GM21390 (cell line): Measurements from ENCODE around the gene KLHL36.
"Not testable (repeated sequence)": the region's sequence is repeated elsewhere in the genome, so short reads cannot be mapped to it uniquely, and the experiment has no call there.

Experiments used
- ATAC-seq: cut with Tn5 transposase; IDR thresholded peaks from one replicate; pipeline ENCODE4 v1.9.1; 2021; ENCODE audit not compliant: unreplicated experiment

KLHL36 gene

DNA sequence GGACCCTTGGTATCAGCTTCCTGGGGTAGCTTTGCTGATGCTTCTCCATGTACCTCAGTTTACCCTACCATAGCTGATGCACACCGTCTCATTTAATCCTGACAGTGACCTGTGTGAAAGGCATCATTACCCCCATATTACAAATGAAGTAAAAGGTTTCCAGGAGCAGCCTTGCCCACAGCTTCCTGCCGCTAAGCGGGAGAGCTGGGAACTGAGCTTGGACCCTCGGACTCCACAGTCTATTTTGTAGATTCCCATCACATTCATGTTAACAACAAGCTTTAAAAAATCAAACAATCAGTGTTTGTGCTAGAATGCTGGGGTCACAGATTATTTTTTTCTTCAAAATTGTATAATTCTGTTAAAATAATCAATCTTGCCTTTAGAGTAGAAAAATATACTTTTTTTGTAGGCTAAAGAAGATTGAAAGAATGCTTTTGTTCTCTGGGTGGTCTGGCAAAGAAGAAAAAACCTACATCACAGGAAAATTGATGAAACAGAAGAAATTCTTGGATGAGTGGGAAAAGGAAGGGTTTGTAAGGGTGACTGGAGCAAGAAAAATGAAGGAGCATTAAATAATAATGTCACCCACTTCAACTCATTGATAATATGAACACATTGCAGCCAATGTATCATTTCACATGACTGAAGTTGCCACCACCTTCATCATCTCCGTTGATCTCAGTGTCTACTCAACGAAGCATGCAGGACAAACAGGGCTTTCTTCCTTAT, 41.9 kb downstream of the KLHL36 start:
- no peak for ATAC-seq

DNA sequence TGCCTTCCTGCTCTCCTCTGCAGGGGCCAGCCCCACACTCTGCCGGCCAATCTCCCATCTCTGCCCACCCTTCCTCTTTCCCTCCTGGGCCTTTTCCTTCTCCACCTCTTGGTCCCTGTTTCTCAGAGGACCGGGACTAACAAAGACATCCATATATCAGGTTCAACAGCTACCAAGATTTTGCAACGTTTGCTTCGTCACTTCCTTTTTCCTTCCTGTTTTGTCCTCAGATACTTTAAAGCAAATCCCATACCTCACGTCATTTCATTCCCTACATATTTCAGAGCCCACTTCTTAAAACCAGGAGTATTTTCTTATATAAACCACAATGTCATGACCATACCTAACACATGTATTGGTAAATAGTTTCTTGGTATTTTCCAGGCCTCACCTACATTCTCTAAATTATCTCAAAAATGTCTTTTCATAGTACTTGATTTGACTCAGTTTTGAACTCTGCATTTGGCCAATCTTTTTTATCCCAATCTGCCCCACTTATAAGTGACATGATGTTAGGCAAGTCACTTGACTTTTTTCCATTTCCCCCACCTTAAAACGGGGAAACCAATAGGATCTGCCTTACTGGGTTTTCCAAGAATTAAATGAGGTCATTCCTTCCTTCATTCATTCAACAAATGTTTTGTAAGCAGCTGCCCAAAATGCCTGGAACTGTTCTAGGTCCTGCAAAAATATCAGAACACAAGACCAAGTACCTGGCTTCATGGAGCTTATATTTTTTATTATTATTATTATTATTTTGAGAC, 44.3 kb downstream of the KLHL36 start:
- no peak for ATAC-seq

DNA sequence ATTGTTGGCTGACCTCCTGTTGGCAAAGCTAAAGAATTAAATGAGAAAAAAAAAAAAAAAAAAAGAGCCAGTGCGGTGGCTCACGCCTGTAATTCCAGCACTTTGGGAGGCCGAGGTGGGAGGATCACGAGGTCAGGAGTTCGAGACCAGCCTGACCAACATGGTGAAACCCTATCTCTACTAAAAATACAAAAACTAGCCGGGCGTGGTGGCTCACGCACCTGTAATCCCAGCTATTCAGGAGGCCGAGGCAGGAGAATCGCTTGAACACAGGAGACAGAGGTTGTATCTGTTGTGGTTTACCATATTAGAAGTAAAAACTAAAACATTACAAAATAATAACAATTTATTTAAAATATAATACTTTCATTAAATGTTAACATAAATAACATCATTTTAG, 45.6 kb downstream of the KLHL36 start:
- ATAC-seq: not testable (repeated sequence)

DNA sequence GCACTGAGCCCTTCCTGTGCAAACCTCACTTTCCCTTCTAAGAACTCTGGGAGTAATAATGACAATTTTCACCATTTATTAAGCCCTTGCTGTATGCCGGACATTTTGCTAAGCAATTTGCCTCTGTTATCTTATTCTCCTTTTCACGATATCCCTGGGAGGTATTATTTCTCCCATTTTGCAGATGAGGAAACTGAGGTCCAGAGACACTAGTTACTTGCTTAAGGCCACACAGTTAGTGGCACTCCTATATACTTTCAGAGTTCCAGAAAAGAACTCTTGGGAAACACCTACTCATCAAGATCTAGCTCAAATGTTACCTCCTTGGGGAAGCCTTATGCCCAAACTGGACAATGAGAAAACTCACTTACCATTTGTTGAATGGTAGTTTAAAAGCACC, 46.7 kb downstream of the KLHL36 start:
- no peak for ATAC-seq

DNA sequence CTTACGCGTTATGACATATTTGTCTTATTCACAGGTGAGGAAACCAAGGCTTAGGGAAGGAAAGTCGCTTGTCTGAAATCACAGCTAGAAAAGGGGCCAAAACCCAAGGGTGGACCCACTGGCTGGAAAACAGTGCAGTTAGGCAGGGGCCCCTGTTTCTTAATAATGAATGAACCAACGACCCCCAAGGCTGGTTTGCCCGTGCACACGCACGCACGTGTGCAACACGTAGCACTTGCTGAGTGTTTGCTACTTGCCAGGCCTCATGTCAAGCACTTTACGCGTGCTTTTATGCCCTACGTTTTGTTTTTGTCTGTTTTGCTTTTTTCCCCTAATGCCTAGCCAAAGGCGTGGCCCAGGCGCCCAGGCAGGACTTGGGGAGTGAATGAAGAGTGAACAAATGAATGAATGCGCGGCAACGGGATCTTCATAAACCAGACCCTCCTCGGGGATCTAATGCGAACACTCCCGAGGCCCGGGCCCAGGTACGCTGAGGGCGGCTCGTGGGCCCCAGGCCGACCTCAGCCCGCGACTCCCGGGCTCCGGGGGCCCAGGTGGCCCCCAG, 50.9 kb downstream of the KLHL36 start:
- no peak for ATAC-seq

DNA sequence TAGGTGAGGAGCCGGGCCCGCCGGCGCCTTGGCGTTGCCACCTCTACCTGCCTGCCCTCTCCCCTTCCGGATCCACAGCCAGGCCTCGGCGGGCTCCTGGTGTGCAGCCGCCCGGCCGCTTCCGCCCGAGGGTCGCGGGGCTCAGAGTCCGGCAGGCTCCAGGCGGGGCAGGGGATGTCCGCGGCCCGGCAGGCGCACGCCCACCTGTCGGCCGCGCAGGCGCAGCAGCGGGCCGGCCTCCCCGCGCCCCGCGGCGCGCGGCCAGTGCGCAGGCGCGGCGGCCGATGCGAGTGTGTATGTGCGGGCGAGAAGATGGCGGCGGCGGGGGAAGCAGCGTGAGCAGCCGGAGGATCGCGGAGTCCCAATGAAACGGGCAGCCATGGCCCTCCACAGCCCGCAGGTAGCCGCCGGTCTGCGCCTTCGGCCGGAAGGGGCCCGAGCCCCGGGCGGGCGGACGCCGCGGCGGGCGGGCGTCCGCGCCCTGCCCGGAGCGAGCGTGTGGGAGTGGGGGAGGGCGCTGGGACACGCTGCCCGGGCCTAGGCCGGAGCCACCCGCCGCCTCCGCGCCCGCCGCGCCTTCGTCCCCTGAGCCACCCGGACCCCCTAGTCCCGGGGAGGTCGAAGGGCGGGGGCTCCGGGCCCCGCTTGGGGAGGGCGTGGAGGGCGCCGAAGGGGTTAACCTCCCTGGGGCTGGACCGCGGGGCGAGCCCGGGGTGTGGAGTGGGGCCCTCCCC, 51.6 kb downstream of the KLHL36 start, which contains the start of gene USP10:
TSS of gene USP10 (plus strand) at position 289 of the 734 bp plus-strand sequence. CDS start at position 380, 91 bp downstream.
- peak; percentile 68 for ATAC-seq

DNA sequence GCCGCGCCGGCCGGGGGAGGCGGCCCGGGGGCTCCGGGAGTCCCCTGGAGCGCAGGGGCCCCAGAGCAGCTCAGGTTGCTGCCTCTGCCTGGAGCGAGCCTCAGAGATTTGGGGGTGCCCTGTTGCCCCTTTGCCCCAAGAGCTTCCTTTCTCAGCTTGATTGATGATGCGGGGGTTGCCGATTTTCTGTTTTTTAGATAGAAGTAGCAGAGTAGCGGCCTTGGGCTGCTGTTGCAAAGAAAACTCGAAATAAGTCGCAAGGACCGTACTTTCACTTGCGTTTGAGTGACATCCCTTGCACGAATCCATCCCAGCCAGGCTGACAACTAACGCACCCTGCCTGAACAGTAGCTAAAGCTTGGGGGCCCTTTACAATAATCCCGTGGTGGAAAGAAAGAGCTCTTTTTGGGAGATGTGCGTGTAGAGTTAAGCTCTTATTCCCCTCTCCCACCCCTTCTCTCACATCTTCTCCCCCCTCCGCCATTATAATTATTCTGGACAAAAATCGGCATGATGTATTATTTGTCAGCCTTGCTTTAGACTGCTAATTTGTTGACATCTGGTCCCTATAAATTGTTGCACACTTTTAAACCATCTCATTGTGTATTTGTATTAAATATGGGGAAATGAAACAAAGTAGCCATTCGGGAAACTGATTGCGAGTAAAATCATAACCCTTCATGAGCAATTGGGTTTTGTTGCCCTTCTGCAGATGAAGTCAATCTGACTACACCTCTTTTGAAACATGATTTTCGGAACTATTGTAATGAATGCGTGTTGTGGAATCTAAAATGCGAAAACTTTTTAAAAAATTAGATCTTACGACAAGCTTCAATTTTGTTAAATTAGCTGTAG, 52.4 kb downstream of the KLHL36 start:
- peak; percentile 41 for ATAC-seq

DNA sequence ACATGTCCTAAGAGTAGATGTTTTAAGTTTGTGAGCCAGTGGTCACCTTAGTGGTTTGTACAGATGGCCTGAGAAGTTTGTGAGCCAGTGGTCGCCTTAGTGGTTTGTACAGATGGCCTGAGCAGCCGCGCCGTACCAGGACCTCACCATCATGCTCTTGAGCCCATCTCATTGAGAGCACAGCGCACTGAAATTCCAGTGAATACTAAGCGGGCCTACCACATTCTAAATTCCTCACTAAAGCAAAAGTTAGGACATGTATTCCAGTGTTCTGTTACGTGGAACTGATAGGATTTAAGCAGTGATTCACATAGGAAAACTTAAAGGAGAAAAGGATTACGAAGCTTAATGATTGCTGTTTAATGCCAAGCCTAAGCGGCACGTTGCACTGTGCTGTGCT, 55.4 kb downstream of the KLHL36 start:
- ATAC-seq: no peak

DNA sequence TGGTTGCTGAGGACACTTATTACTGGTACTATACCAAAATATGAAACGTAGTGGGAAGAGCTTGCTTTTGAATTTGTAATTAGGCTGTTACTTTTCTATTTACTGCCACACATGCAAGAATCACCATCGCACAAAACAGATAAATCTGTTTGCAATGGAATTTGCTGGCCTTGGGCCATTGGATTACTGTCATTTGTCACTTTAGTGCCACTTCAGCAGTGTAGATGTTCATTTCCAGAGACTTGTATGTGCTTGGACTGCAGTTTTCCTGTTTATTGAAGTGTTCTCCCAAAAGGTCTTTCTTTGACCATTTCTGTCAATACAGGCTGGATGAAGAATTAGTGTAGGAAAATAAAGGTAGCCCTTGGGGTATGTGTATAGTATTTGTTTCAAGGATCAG, 55.9 kb downstream of the KLHL36 start:
- ATAC-seq: no peak

DNA sequence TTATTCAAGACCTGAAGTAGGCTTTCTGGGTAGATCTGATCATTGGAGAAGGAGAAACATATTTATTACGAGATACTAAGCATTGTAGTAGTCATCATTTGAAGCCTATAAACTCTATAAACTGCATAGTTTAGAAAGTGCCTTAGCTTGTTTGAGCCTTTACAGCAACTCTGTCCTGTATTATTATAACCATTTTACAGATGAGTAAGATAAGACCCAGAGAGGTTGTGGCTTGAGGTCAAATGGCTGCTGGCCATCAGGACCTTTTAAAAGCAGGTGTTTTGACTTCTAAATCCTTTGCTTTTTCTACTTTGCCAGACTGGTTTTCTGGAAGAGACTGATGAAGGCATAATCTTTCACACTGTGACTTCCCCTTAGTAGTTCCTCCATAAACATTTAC, 58.5 kb downstream of the KLHL36 start:
- no peak for ATAC-seq

DNA sequence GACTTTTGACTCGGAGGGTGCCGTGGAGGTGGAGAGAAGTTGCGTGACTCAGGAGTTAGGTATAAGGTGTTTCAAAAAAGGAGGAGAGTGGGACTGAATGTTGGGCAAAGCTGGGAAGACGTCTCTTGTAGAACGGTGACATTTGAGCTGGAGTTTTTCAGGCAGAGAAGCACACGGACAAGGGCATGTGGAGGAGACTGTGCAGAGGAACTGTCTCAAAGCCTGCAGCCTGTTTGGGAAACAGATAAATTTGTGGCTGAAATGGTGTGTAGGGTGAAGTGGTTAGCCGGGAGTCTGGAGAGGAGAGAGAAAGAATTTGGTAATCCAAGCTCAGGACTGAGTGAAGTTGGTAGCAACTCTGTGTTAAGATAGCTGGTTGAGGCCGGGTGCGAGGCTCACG, 61.3 kb downstream of the KLHL36 start:
- no peak for ATAC-seq

DNA sequence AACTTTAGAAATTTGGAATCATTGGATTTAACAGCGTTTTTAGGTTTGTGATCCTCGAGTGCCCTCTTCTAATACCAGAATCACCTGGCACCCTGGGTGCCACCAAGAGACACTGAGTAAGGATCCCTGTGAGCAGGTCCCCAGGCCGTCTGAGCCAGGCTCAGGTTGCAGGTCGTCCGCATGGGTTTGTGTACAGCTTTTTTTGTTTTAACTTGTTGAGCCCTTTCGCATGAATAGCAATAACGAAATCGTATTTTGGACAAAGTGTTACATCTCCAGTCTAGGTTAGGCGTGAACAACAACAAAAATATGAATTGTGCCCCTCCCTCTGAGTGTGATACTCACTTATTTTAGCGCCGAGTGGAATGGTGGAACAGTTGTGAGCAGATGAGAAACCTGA, 62.4 kb downstream of the KLHL36 start:
- ATAC-seq: no peak
